ENCODE results near the gene CD79B. TPM values are rescaled to one million over a fixed set of nuclear protein-coding genes. Genes with fewer than 3 reads are reported as not detected.

The CD79B gene
- total and polyA plus RNA-seq, 10 of the 15 experiments (the other 5 are each of a cell fraction or from before 2014, with no cell fraction given), result 17.5 to 148 (median 79.1) TPM

- TF ChIP-seq NFYB (IDR thresholded peaks at IDR 0.05; ENCODE audit: insufficient read depth, low read depth, low read length) (no peak), PAX8 (IDR thresholded peaks at IDR 0.05) (no peak), RELA (IDR thresholded peaks at IDR 0.05; ENCODE audit: borderline replicate concordance, partially characterized antibody) (no peak), NFXL1 (IDR thresholded peaks at IDR 0.05; ENCODE audit: borderline replicate concordance) (peak; percentile 51; the same call in 1 of the 2 replicates), CEBPB (IDR thresholded peaks at IDR 0.05; ENCODE audit: borderline replicate concordance in 1 of 2, low read depth in 2 of 2, low read length in 2 of 2) (no peak), FOS (IDR thresholded peaks at IDR 0.05; ENCODE audit: borderline replicate concordance, extremely low read depth, insufficient read length) (no peak)
These were observed 14.6 kb upstream of the CD79B start (continued) for GRCh38 chr17:63946440-63947363.

GRCh38 chr17:63945784-63946439 is 13.8 kb upstream of the CD79B start:
- POLR2A ChIA-PET, result interaction anchor here (0.8 to 2.5 kb wide), 15 partner anchors 10 to 185 kb away, joined by 3 to 68 read pairs (median 5); partner anchors contain the start of genes CD79B, GH1 and ICAM2
- ATAC-seq (peak; percentile 64), DNase-seq (ENCODE audit: low read depth, low spot score) (no peak), FAIRE-seq (peak; percentile 41)
- H3K4me3 ChIP-seq, result no peak overlapping the region
- RAD21 ChIA-PET (ENCODE audit: unreplicated experiment), result interaction anchor here (0.6 to 3.1 kb wide), 29 partner anchors 9 to 333 kb away, joined by 3 to 288 read pairs (median 5); partner anchors contain the start of genes CD79B, CSHL1, ERN1 and GH1
- H2AFZ ChIP-seq (ENCODE audit: control insufficient read depth, low read depth, low read length), result peak overlapping the region; percentile 98
- peak overlapping the region; percentile 89 for H3K4me2 ChIP-seq (ENCODE audit: control insufficient read depth, insufficient read depth)
- CTCF ChIA-PET, result interaction anchor here (0.5 to 3.1 kb wide), 46 partner anchors 9 to 503 kb away, joined by 3 to 481 read pairs (median 6); partner anchors contain the start of genes CD79B, CSHL1, ERN1 and GH1
- intact Hi-C loops (cut with micrococcal nuclease; ENCODE audit: unreplicated experiment), result loop anchor here (1.0 kb wide), 1 partner anchor 27 kb away; no protein-coding TSS in a partner anchor
- no peaks in the 10 kb centered on the region for H3K36me3 ChIP-seq (ENCODE audit: control insufficient read depth in 2 of 2, insufficient read depth in 2 of 2, low read length in 1 of 2)
- in situ Hi-C loops (cut with MboI), result no loop called here
- BruUV-seq (replicated peaks), result no TSS peak
- no peaks in the 10 kb centered on the region for H3K79me2 ChIP-seq (ENCODE audit: control insufficient read depth, insufficient read depth, low read length)
- no peaks in the 10 kb centered on the region for H4K20me1 ChIP-seq (ENCODE audit: control insufficient read depth, insufficient read depth)
- peak overlapping the region; percentile 60 for H3K9ac ChIP-seq (ENCODE audit: control insufficient read depth, insufficient read depth, low read length)
- WGBS (ENCODE audit: insufficient coverage, insufficient replicate concordance, low lambda C conversion rate, missing lambda C conversion rate), result 2% methylated on average over 6 of the region's 6 CpGs
- H3K9me3 ChIP-seq (replicated peaks; ENCODE audit: control insufficient read depth, insufficient read depth, low read length), result no peaks in the 10 kb centered on the region; the same call in 2 of the 3 replicates
- H3K4me1 ChIP-seq (ENCODE audit: control insufficient read depth, insufficient read depth, low read length), result peaks cover 18% of the 10 kb centered on the region
- H3K27me3 ChIP-seq (replicated peaks in 1 of 2; ENCODE audit: control insufficient read depth in 2 of 2, insufficient read depth in 2 of 2, low read length in 1 of 2), result no peaks in the 10 kb centered on the region
- SMC1A ChIA-PET (ENCODE audit: uncharacterized antibody, unreplicated experiment), result interaction anchor here (0.6 to 3.1 kb wide), 25 partner anchors 9 to 191 kb away, joined by 3 to 248 read pairs (median 5); partner anchors contain the start of genes CD79B, CSHL1, GH1 and ICAM2
- H3K27ac ChIP-seq (ENCODE audit: control insufficient read depth, insufficient read depth), result peak overlapping the region; percentile 86
- TF ChIP-seq HDGF (IDR thresholded peaks at IDR 0.05), result peak; percentile 16; the same call in 1 of the 2 replicates
- peak; percentile 60; the same call in 1 of the 2 replicates for TF ChIP-seq ATF3 (IDR thresholded peaks at IDR 0.05; ENCODE audit: borderline replicate concordance, extremely low read depth, low read depth, low read length)
- peak; percentile 56 for TF ChIP-seq USF2 (IDR thresholded peaks at IDR 0.05; ENCODE audit: borderline replicate concordance, low read depth, low read length)
- TF ChIP-seq IKZF1 (conservative IDR thresholded peaks at IDR 0.05), result peak; percentile 74
- TF ChIP-seq KAT2A (conservative IDR thresholded peaks at IDR 0.05; ENCODE audit: control insufficient read depth, low read depth, low read length), result no peak
- TF ChIP-seq TARDBP (IDR thresholded peaks at IDR 0.05; ENCODE audit: borderline replicate concordance), result no peak
- no peak for TF ChIP-seq BCL11A (IDR thresholded peaks at IDR 0.05; ENCODE audit: low read depth, low read length)
- TF ChIP-seq USF1 (IDR thresholded peaks at IDR 0.05; ENCODE audit: borderline replicate concordance, extremely low read length, insufficient read depth, low read depth, low read length), result peak; percentile 87
- TF ChIP-seq RAD51 (IDR thresholded peaks at IDR 0.05), result peak; percentile 92

Measured in GM12878 (cell line).